Urinary bladder (tissue), 4 donors: ENCODE data around the gene SSX4. TPM values are rescaled to one million over a fixed set of nuclear protein-coding genes. Genes with fewer than 3 reads are reported as not detected.
"Not testable (repeated sequence)": the region's sequence is repeated elsewhere in the genome, so short reads cannot be mapped to it uniquely, and the experiment has no call there.

Source experiments
- DNase-seq: peaks from one replicate; pipeline ENCODE4 v3.0.0-alpha.2; 2015; ENCODE audit errors: extremely low spot score
- H3K27ac ChIP-seq: one replicate; pipeline ENCODE4 v1.5.1; 2013; ENCODE audit warnings: low read depth, mild to moderate bottlenecking, moderate library complexity
- H3K36me3 ChIP-seq: one replicate; pipeline ENCODE4 v1.6.1; 2013; ENCODE audit warnings: mild to moderate bottlenecking, moderate library complexity; ENCODE audit not compliant: insufficient read depth
- H3K4me1 ChIP-seq: one replicate; pipeline ENCODE4 v1.6.1; 2013; ENCODE audit warnings: mild to moderate bottlenecking, moderate library complexity; ENCODE audit not compliant: insufficient read depth
- H3K4me3 ChIP-seq: one replicate; pipeline ENCODE4 v1.5.1; 2013; ENCODE audit warnings: low read depth, low read length
- WGBS: extraction: QIAGEN DNeasy Blood & Tissue Kit; methylation state at CpG from one replicate; pipeline ENCODE4 v1.1.7; 2013; 5-methylcytosine and 5-hydroxymethylcytosine counted together
- polyA plus RNA-seq: library from polyadenylated mRNA; stranded (reverse); fragments of 200-250 nt; gene quantifications from one replicate; pipeline ENCODE4 v1.2.3, GENCODE V29; 2013
- small RNA-seq: library from RNA; depleted of rRNA; stranded (forward); fragments of <200 nt; gene quantifications from one replicate; pipeline ENCODE3, GENCODE V24; 2014
- total RNA-seq: library from RNA; depleted of rRNA; stranded (reverse); fragments of >200 nt; gene quantifications from one replicate; pipeline ENCODE4 v1.2.3, GENCODE V29; 2014
- donor health status: healthy with polysubstance abuse.
- donor health status: healthy.

Gene SSX4
- total and polyA plus RNA-seq, 2 donors, result not detected

- not testable (repeated sequence) for H3K27ac ChIP-seq, H3K4me1 ChIP-seq, H3K4me3 ChIP-seq, DNase-seq, H3K36me3 ChIP-seq
- 85% methylated on average over 13 of the region's 13 CpGs for WGBS
Observed at GRCh38 chrX:48433713-48434112, 50.4 kb downstream of the SSX4 start.

Small RNAs within 50 kb of the gene (small RNA-seq; reads per million reads assigned to genes)
- gene AL606490.4 (not detected), gene AL606490.7 (not detected), gene AL606490.9 (not detected)

Other genes with a start within 250 kb of the SSX4 start
- not detected for gene SSX5, start 186.7 kb upstream of the SSX4 start, total RNA-seq
- gene SSX5, start 186.7 kb upstream of the SSX4 start, polyA plus RNA-seq, result not detected
- gene SSX1, start 128.1 kb upstream of the SSX4 start, total RNA-seq, result not detected
- gene SSX1, start 128.1 kb upstream of the SSX4 start, polyA plus RNA-seq, result not detected
- not detected for gene SSX3, start 26.8 kb upstream of the SSX4 start, total RNA-seq
- gene SSX3, start 26.8 kb upstream of the SSX4 start, polyA plus RNA-seq, result not detected
- gene SSX4B, start 28.4 kb downstream of the SSX4 start, total RNA-seq, result not detected
- not detected for gene SSX4B, start 28.4 kb downstream of the SSX4 start, polyA plus RNA-seq
- gene SLC38A5, start 86.7 kb downstream of the SSX4 start, total RNA-seq, result 12.8 TPM
- 5.8 TPM for gene SLC38A5, start 86.7 kb downstream of the SSX4 start, polyA plus RNA-seq
- 21.8 TPM for gene FTSJ1, start 92.7 kb downstream of the SSX4 start, total RNA-seq
- gene FTSJ1, start 92.7 kb downstream of the SSX4 start, polyA plus RNA-seq, result 28.2 TPM
- gene PORCN, start 125.5 kb downstream of the SSX4 start, total RNA-seq, result 2.7 TPM
- 19.0 TPM for gene PORCN, start 125.5 kb downstream of the SSX4 start, polyA plus RNA-seq
- 19.2 TPM for gene EBP, start 138.3 kb downstream of the SSX4 start, total RNA-seq
- 34.4 TPM for gene EBP, start 138.3 kb downstream of the SSX4 start, polyA plus RNA-seq
- gene TBC1D25, start 156.2 kb downstream of the SSX4 start, total RNA-seq, result 3.7 TPM
- gene TBC1D25, start 156.2 kb downstream of the SSX4 start, polyA plus RNA-seq, result 14.7 TPM
- 198 TPM for gene RBM3, start 190.9 kb downstream of the SSX4 start, total RNA-seq
- 205 TPM for gene RBM3, start 190.9 kb downstream of the SSX4 start, polyA plus RNA-seq
- 55.0 TPM for gene WDR13, start 214.0 kb downstream of the SSX4 start, total RNA-seq
- 134 TPM for gene WDR13, start 214.0 kb downstream of the SSX4 start, polyA plus RNA-seq